ENCODE data around the gene L3MBTL1.
"Not testable (repeated sequence)": the region's sequence is repeated elsewhere in the genome, so short reads cannot be mapped to it uniquely, and the experiment has no call there.

L3MBTL1 gene

DNA sequence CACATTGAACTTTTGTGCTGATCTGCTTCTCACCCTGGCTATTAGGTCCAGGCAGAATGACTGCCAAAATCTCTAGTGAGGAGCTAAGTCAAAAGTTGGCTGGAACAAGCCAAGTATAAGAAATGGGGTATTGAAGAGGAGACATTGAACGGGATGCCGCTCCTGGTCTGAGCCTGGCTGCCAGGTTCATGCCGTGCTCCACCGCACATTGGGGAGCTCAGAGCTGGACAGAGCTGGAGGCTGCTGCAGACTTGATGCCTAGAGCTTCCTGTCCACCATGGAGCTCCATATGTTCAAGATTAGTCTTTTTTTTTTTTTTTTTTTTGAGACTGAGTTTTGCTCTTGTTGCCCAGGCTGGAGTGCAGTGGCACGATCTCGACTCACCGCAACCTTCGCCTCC lies 79.1 kb downstream of the L3MBTL1 start:
- no peak overlapping the region for H3K9ac ChIP-seq (ENCODE audit: low read depth, low read length)
- no peaks in the 10 kb centered on the region for H3K36me3 ChIP-seq (ENCODE audit: insufficient read depth, low read depth, low read length)
- no peak overlapping the region for H3K27ac ChIP-seq (ENCODE audit: low read length)
- H3K27me3 ChIP-seq (ENCODE audit: insufficient read depth, low read length), result no peaks in the 10 kb centered on the region
- H3K4me3 ChIP-seq (ENCODE audit: low read length), result no peak overlapping the region
- no peaks in the 10 kb centered on the region for H3K9me3 ChIP-seq (ENCODE audit: insufficient read depth, low read depth, low read length)
- peaks cover 8% of the 10 kb centered on the region for H3K4me1 ChIP-seq (ENCODE audit: insufficient read depth, low read length)

DNA sequence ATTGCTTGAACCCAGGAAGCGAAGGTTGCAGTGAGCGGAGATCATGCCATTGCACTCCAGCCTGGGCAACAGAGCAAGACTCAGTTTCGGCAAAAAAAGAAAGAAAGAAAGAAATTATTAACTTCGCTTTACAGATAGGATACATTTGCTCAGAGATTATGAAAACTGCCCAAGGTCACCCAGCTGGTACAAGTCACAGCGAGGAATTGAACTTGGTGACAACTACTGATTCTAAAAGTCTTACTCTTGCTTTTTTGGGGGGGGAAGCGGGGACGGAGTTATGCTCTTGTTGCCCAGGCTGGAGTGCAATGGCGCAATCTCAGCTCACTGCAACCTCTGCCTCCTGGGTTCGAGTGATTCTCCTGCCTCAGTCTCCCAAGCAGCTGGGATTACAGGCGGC lies 81.0 kb downstream of the L3MBTL1 start:
- H3K4me3 ChIP-seq (ENCODE audit: low read length); H3K9me3 ChIP-seq (ENCODE audit: insufficient read depth, low read depth, low read length); H3K36me3 ChIP-seq (ENCODE audit: insufficient read depth, low read depth, low read length); H3K4me1 ChIP-seq (ENCODE audit: insufficient read depth, low read length); H3K27ac ChIP-seq (ENCODE audit: low read length); H3K9ac ChIP-seq (ENCODE audit: low read depth, low read length); H3K27me3 ChIP-seq (ENCODE audit: insufficient read depth, low read length): not testable (repeated sequence)

DNA sequence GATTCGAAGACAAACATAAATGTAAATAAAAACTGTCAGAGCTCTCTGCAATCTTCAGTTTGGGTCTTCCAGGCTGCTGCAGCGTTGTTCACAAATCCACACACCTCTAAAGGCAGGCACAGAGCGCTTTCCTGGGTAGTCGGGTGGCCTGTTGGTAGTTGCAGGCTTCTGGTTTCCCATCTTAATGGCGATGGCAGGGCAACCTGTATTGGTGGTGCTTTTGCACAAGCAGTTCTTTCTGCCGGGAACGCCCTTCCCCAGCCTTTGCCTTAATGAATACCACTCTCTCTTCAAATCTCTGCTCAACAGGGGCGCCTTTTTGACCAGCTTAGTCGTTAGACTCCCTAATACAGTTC lies 82.5 kb downstream of the L3MBTL1 start:
- Histone ChIP-seq H3K4me1 (ENCODE audit: insufficient read depth, low read length) (no peaks in the 10 kb centered on the region), H3K4me3 (ENCODE audit: low read length) (peak overlapping the region; percentile 91), H3K27me3 (ENCODE audit: insufficient read depth, low read length) (no peaks in the 10 kb centered on the region), H3K9me3 (ENCODE audit: insufficient read depth, low read depth, low read length) (no peaks in the 10 kb centered on the region), H3K36me3 (ENCODE audit: insufficient read depth, low read depth, low read length) (peaks cover 9% of the 10 kb centered on the region; the same call in 1 of the 2 replicates), H3K27ac (ENCODE audit: low read length) (peak overlapping the region; percentile 77), H3K9ac (ENCODE audit: low read depth, low read length) (peak overlapping the region; percentile 90; the same call in 1 of the 2 replicates)

GRCh38 chr20:43590392-43591303 lies 83.2 kb downstream of the L3MBTL1 start, which contains the start of gene IFT52:
TSS of gene IFT52 (plus strand) at chr20:43590937. CDS start at chr20:43594699, 3,762 bp downstream.
- peak within 1 kb of the TSS; percentile 91 for H3K4me3 ChIP-seq (ENCODE audit: low read length)

More at GRCh38 chr20:43590392-43591303, 83.2 kb downstream of the L3MBTL1 start, which contains the start of gene IFT52:
- H3K4me1 ChIP-seq (ENCODE audit: insufficient read depth, low read length), result no peaks in the 10 kb centered on the region
- peak within 1 kb of the TSS; percentile 77 for H3K27ac ChIP-seq (ENCODE audit: low read length)
- peak within 1 kb of the TSS; percentile 90 for H3K9ac ChIP-seq (ENCODE audit: low read depth, low read length)
- H3K9me3 ChIP-seq (ENCODE audit: insufficient read depth, low read depth, low read length), result no peaks in the 10 kb centered on the region
- no peaks in the 10 kb centered on the region for H3K27me3 ChIP-seq (ENCODE audit: insufficient read depth, low read length)
- peaks cover 12% of the 10 kb centered on the region; the same call in 1 of the 2 replicates for H3K36me3 ChIP-seq (ENCODE audit: insufficient read depth, low read depth, low read length)

Data from iPS-20b (cell line).